HCT116 (cell line): ENCODE data around the gene STIM1. TPM values are rescaled to one million over a fixed set of nuclear protein-coding genes. Genes with fewer than 3 reads are reported as not detected.

Experiments used
- ATAC-seq: fragments of 200-7000 bp; cut with Tn5 transposase; 2 replicates; pipeline ENCODE4 v1.9.1; 2020; ENCODE audit warnings: mild to moderate bottlenecking, moderate library complexity
- BruUV-seq: library from RNA; stranded (reverse); fragments of 400-500 nt; replicated peaks from 2 replicates; lab custom pipeline; 2021; lab: Mats Ljungman, UMichigan
- CTCF ChIA-PET: fragments of 300-600 bp; sonication (Branson Sonifier 250); formaldehyde crosslinking; loops from one replicate; lab custom pipeline; 2021; ENCODE audit warnings: antibody characterized with exemption; lab: Charles Lee
- POLR2A ChIA-PET: fragments of 300-600, 350-600 bp; sonication (Branson Sonifier 250); formaldehyde crosslinking; loops from one replicate; lab custom pipeline; 2021; ENCODE audit warnings: antibody characterized with exemption; lab: Charles Lee
- RAD21 ChIA-PET, 2 experiments: fragments of 300-600 bp; sonication (Branson Sonifier 250); formaldehyde crosslinking; loops; one replicate each; lab custom pipeline; 2023; ENCODE audit warnings: low total read pairs in 2 of 2; ENCODE audit not compliant: uncharacterized antibody in 2 of 2, unreplicated experiment in 2 of 2, low non-redundant PET in 1 of 2; lab: Charles Lee
- DNase-seq: peaks from one replicate; pipeline ENCODE4 v3.0.0-alpha.2; 2010; ENCODE audit warnings: low read depth, low spot score
- H2AFZ ChIP-seq: fragments of 200-600 bp; shearing (Covaris generic), sonication (generic); 2 replicates; pipeline ENCODE4 v1.6.1; 2017; ENCODE audit warnings: low read depth, mixed run types, mixed read lengths, antibody characterized with exemption, low read length; ENCODE audit not compliant: poor library complexity, severe bottlenecking
- H3K27ac ChIP-seq: 2 replicates; pipeline ENCODE4 v1.5.1; 2012; ENCODE audit warnings: low read depth, low read length
- H3K27me3 ChIP-seq: fragments of 200-600 bp; sonication (generic); 2 replicates; pipeline ENCODE4 v1.6.1; 2016; ENCODE audit warnings: mixed run types, low read length, mixed read lengths; ENCODE audit not compliant: insufficient read depth
- H3K36me3 ChIP-seq, 2 experiments: fragments of 200-500 bp in 1 of 2; fragments of 200-600 bp in 1 of 2; sonication (Bioruptor generic) in 1 of 2; sonication (generic) in 1 of 2; 2 replicates each; pipeline versions ENCODE4 v1.5.1 to v1.6.1; 2014 to 2016; ENCODE audit warnings: low read length in 2 of 2, inconsistent platforms in 1 of 2, mixed read lengths in 1 of 2, mixed run types in 1 of 2; ENCODE audit not compliant: insufficient read depth in 2 of 2, control insufficient read depth in 1 of 2
- H3K4me1 ChIP-seq, 2 experiments: fragments of 200-600 bp in 1 of 2; sonication (generic) in 1 of 2; 2 replicates each; pipeline versions ENCODE4 v1.5.1 to v1.6.1; 2012 to 2017; ENCODE audit warnings: low read length in 2 of 2, inconsistent platforms in 1 of 2, mild to moderate bottlenecking in 1 of 2, mixed read lengths in 1 of 2, mixed run types in 1 of 2, moderate library complexity in 1 of 2; ENCODE audit not compliant: insufficient read depth in 2 of 2, control insufficient read depth in 1 of 2
- H3K4me2 ChIP-seq: fragments of 200-600 bp; sonication (generic); 2 replicates; pipeline ENCODE4 v1.6.1; 2017; ENCODE audit warnings: mixed run types, low read length, mixed read lengths
- H3K4me3 ChIP-seq, 2 experiments: fragments of 200-600 bp in 1 of 2; sonication (generic) in 1 of 2; replicated peaks in 1 of 2; 2 replicates each; pipeline ENCODE4 v1.5.1; 2011 to 2016; ENCODE audit warnings: low read length in 2 of 2, control low read depth in 1 of 2, low read depth in 1 of 2, mild to moderate bottlenecking in 1 of 2, mixed read lengths in 1 of 2, mixed run types in 1 of 2
- H3K79me2 ChIP-seq: fragments of 200-600 bp; sonication (generic); 2 replicates; pipeline ENCODE4 v1.6.1; 2017; ENCODE audit warnings: mild to moderate bottlenecking, mixed run types, low read length, moderate library complexity, mixed read lengths; ENCODE audit not compliant: insufficient read depth
- H3K9ac ChIP-seq: fragments of 200-600 bp; sonication (generic); 2 replicates; pipeline ENCODE4 v1.6.1; 2016; ENCODE audit warnings: low read length, mixed read lengths
- H3K9me2 ChIP-seq: fragments of 200-600 bp; sonication (generic), shearing (Covaris generic); 2 replicates; pipeline ENCODE4 v1.6.1; 2017; ENCODE audit warnings: mixed run types, mild to moderate bottlenecking, moderate library complexity; ENCODE audit not compliant: insufficient read depth
- H3K9me3 ChIP-seq, 2 experiments: fragments of 200-500 bp in 1 of 2; fragments of 200-600 bp in 1 of 2; sonication (Bioruptor generic) in 1 of 2; sonication (generic) in 1 of 2; 2 replicates each; pipeline ENCODE4 v1.6.1; 2014 to 2017; ENCODE audit warnings: low read length in 2 of 2, mixed read lengths in 2 of 2, inconsistent platforms in 1 of 2, low read depth in 1 of 2, mild to moderate bottlenecking in 1 of 2, mixed run types in 1 of 2, moderate library complexity in 1 of 2; ENCODE audit not compliant: control insufficient read depth in 1 of 2, insufficient read depth in 1 of 2
- H4K20me1 ChIP-seq: fragments of 200-600 bp; sonication (generic), shearing (Covaris generic); 2 replicates; pipeline ENCODE4 v1.6.1; 2017; ENCODE audit warnings: mixed run types, mild to moderate bottlenecking, moderate library complexity; ENCODE audit not compliant: insufficient read depth
- CBX3 ChIP-seq: IDR thresholded peaks from 2 replicates; pipeline ENCODE4 v1.6.1; 2012; ENCODE audit warnings: low read depth
- EGR1 ChIP-seq: IDR thresholded peaks from 2 replicates; pipeline ENCODE4 v1.6.1; 2012; ENCODE audit warnings: low read depth
- ELF1 ChIP-seq: IDR thresholded peaks from 2 replicates; pipeline ENCODE4 v1.6.1; 2012; ENCODE audit warnings: low read depth, borderline replicate concordance
- EZH2 ChIP-seq: fragments of 200-600 bp; sonication (generic); IDR thresholded peaks from 2 replicates; pipeline ENCODE4 v1.6.1; 2017; ENCODE audit warnings: antibody characterized with exemption, mixed run types
- EZH2phosphoT487 ChIP-seq: fragments of 200-600 bp; IDR thresholded peaks from 2 replicates; pipeline ENCODE4 v1.6.1; 2018; ENCODE audit warnings: antibody characterized with exemption, borderline replicate concordance
- FOSL1 ChIP-seq: IDR thresholded peaks from 2 replicates; pipeline ENCODE4 v1.6.1; 2012; ENCODE audit warnings: low read depth
- JUND ChIP-seq: IDR thresholded peaks from 2 replicates; pipeline ENCODE4 v1.6.1; 2012
- POLR2A ChIP-seq: IDR thresholded peaks from 2 replicates; pipeline ENCODE4 v1.7.0; 2011; ENCODE audit warnings: borderline replicate concordance; ENCODE audit not compliant: insufficient read depth, insufficient read length; ENCODE audit errors: extremely low read depth
- POLR2AphosphoS5 ChIP-seq: IDR thresholded peaks from 2 replicates; pipeline ENCODE4 v1.6.1; 2011; ENCODE audit warnings: mild to moderate bottlenecking, low read depth, low read length, moderate library complexity
- RAD21 ChIP-seq: IDR thresholded peaks from 2 replicates; pipeline ENCODE4 v1.6.1; 2012; ENCODE audit warnings: low read depth, mild to moderate bottlenecking
- SP1 ChIP-seq: IDR thresholded peaks from 2 replicates; pipeline ENCODE4 v1.6.1; 2012; ENCODE audit warnings: low read depth
- SRF ChIP-seq: IDR thresholded peaks from 2 replicates; pipeline ENCODE4 v1.6.1; 2012; ENCODE audit warnings: low read depth
- TCF7L2 ChIP-seq: IDR thresholded peaks from 2 replicates; pipeline ENCODE4 v1.7.0; 2011; ENCODE audit warnings: borderline replicate concordance, inconsistent platforms; ENCODE audit not compliant: insufficient read depth, insufficient read length; ENCODE audit errors: extremely low read depth
- YY1 ChIP-seq: IDR thresholded peaks from 2 replicates; pipeline ENCODE4 v1.6.1; 2011; ENCODE audit warnings: low read length, low read depth, moderate library complexity, mild to moderate bottlenecking; ENCODE audit not compliant: insufficient replicate concordance; ENCODE audit errors: extremely low read depth
- ZFX ChIP-seq: fragments of 450-650 bp; IDR thresholded peaks from 2 replicates; pipeline ENCODE4 v1.6.1; 2017
- ZNF274 ChIP-seq: fragments of 200-500 bp; sonication (Bioruptor generic); IDR thresholded peaks from 2 replicates; pipeline ENCODE4 v1.6.1; 2014; ENCODE audit warnings: mild to moderate bottlenecking, low read depth, low read length, inconsistent platforms
- intact Hi-C: fragments of 100-400 bp; cut with micrococcal nuclease; formaldehyde crosslinking; loops from 2 replicates; pipeline ENCODE4 v1.10.0; 2022
- total RNA-seq: library from RNA; stranded (reverse); gene quantifications from one replicate; pipeline ENCODE4 v1.2.1, GENCODE V29; 2021; ENCODE audit not compliant: unreplicated experiment
- TF ChIP-seq, protein P1 (sequence below): IDR thresholded peaks from 2 replicates; pipeline ENCODE4 v1.6.1; 2012
- TF ChIP-seq, protein P2 (sequence below): IDR thresholded peaks from 2 replicates; pipeline ENCODE4 v1.6.1; 2012; ENCODE audit warnings: low read depth
- TF ChIP-seq, protein P3 (sequence below): IDR thresholded peaks from 2 replicates; pipeline ENCODE4 v1.6.1; 2012

Gene STIM1
- total RNA-seq, 1 experiment from 2014 or later: 22.3 TPM

DNA sequence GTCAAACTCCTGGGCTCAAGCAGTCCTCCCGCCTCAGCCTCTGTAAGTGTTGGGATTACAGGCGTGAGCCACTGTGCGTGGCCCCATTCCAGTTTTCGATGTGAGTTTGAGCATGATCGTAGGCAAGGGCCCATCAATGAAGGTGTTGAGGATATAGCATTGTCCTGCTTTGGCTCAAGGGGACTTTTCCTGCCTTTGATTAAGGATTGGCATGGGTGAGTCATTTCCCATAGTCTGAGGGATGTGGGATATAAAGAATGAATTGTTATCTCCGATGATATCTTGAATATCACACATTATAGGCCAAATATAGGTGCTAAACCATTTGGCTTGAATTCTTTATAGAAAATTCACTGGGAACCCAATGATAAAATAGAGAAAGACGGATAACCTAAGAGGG, 30.4 kb downstream of the STIM1 start:
- ChIA-PET RAD21 (no interaction called here), POLR2A (no interaction called here), CTCF (interaction anchor here (1.6 kb wide), 1 partner anchor 44 kb away, joined by 4 read pairs; no protein-coding TSS in a partner anchor)
- no peak overlapping the region for H3K9ac ChIP-seq
- DNase-seq (peak; percentile 62), ATAC-seq (peak; percentile 88)
- H3K27me3 ChIP-seq: no peaks in the 10 kb centered on the region
- peak overlapping the region; percentile 64 for H3K4me2 ChIP-seq
- H2AFZ ChIP-seq: no peak overlapping the region
- peaks cover 9% of the 10 kb centered on the region; the same call in 1 of the 2 replicates for H3K79me2 ChIP-seq
- H3K9me3 ChIP-seq: no peaks in the 10 kb centered on the region
- no peaks in the 10 kb centered on the region for H3K9me2 ChIP-seq
- H3K4me3 ChIP-seq: no peak overlapping the region
- H3K36me3 ChIP-seq: no peaks in the 10 kb centered on the region
- peaks cover 15 to 25% of the 10 kb centered on the region in 2 experiments; a peak in 3 of 4 replicates for H3K4me1 ChIP-seq
- intact Hi-C loops: no loop called here
- TF ChIP-seq JUND (peak; percentile 65), POLR2A (no peak), ZFX (no peak), SRF (no peak), ZNF274 (no peak), RAD21 (0 out of 2 replicates have a peak, but pooled peaks have one; percentile 7), CBX3 (peak; percentile 38; the same call in 1 of the 2 replicates), TCF7L2 (peak; percentile 62), FOSL1 (peak; percentile 60; the same call in 1 of the 2 replicates), EGR1 (no peak), ELF1 (no peak), SP1 (peak; percentile 60), POLR2AphosphoS5 (no peak), EZH2phosphoT487 (no peak), EZH2 (no peak), YY1 (no peak)
- TF ChIP-seq, protein P1, sequence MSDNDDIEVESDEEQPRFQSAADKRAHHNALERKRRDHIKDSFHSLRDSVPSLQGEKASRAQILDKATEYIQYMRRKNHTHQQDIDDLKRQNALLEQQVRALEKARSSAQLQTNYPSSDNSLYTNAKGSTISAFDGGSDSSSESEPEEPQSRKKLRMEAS: peak; percentile 60
- TF ChIP-seq, protein P2, sequence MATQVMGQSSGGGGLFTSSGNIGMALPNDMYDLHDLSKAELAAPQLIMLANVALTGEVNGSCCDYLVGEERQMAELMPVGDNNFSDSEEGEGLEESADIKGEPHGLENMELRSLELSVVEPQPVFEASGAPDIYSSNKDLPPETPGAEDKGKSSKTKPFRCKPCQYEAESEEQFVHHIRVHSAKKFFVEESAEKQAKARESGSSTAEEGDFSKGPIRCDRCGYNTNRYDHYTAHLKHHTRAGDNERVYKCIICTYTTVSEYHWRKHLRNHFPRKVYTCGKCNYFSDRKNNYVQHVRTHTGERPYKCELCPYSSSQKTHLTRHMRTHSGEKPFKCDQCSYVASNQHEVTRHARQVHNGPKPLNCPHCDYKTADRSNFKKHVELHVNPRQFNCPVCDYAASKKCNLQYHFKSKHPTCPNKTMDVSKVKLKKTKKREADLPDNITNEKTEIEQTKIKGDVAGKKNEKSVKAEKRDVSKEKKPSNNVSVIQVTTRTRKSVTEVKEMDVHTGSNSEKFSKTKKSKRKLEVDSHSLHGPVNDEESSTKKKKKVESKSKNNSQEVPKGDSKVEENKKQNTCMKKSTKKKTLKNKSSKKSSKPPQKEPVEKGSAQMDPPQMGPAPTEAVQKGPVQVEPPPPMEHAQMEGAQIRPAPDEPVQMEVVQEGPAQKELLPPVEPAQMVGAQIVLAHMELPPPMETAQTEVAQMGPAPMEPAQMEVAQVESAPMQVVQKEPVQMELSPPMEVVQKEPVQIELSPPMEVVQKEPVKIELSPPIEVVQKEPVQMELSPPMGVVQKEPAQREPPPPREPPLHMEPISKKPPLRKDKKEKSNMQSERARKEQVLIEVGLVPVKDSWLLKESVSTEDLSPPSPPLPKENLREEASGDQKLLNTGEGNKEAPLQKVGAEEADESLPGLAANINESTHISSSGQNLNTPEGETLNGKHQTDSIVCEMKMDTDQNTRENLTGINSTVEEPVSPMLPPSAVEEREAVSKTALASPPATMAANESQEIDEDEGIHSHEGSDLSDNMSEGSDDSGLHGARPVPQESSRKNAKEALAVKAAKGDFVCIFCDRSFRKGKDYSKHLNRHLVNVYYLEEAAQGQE: no peak
- TF ChIP-seq, protein P3, sequence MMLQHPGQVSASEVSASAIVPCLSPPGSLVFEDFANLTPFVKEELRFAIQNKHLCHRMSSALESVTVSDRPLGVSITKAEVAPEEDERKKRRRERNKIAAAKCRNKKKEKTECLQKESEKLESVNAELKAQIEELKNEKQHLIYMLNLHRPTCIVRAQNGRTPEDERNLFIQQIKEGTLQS: no peak
- H4K20me1 ChIP-seq: no peaks in the 10 kb centered on the region
- no peak overlapping the region for H3K27ac ChIP-seq
- no TSS peak for BruUV-seq
